B cell (primary cell): Measurements from ENCODE around the gene SLC44A3. TPM values are rescaled to one million over a fixed set of nuclear protein-coding genes. Genes with fewer than 3 reads are reported as not detected.

Source experiments
- ATAC-seq: fragments of 200-7000 bp; cut with Tn5 transposase; one replicate; pipeline ENCODE4 v1.10.0; 2021; ENCODE audit warnings: low read depth, mild to moderate bottlenecking, moderate number of reproducible peaks, moderate library complexity
- CTCF ChIA-PET: fragments of 350-600 bp; sonication (Branson Sonifier 250); formaldehyde crosslinking; loops from one replicate; lab custom pipeline; 2021; ENCODE audit warnings: antibody characterized with exemption, inconsistent platforms; lab: Charles Lee
- POLR2A ChIA-PET: fragments of 350-600 bp; sonication (Branson Sonifier 250); formaldehyde crosslinking; loops from one replicate; lab custom pipeline; 2021; ENCODE audit warnings: antibody characterized with exemption; lab: Charles Lee
- DNase-seq: peaks from one replicate; pipeline ENCODE4 v3.0.0; 2013
- H2AFZ ChIP-seq: 2 replicates; pipeline ENCODE4 v1.6.1; 2012; ENCODE audit warnings: mild to moderate bottlenecking, low read depth, low read length; ENCODE audit not compliant: insufficient read depth, poor library complexity, severe bottlenecking
- H3K27ac ChIP-seq, 2 donors: 1 replicate in 1 of 2; 2 replicates in 1 of 2; pipeline ENCODE4 v1.5.1; 2012 to 2013; ENCODE audit warnings: low read length in 2 of 2, mild to moderate bottlenecking in 2 of 2, moderate library complexity in 1 of 2
- H3K27me3 ChIP-seq, 4 experiments: fragments of 200-600 bp in 1 of 4; sonication (generic) in 1 of 4; replicated peaks in 1 of 4; 1 replicate in 2 of 4; 2 replicates in 2 of 4; pipeline versions ENCODE4 v1.6.1 to v1.7.0; 2013 to 2016; ENCODE audit warnings: low read length in 3 of 4, mild to moderate bottlenecking in 2 of 4, mixed read lengths in 1 of 4, moderate library complexity in 1 of 4; ENCODE audit not compliant: insufficient read depth in 4 of 4, control insufficient read depth in 3 of 4; ENCODE audit errors: control extremely low read depth in 1 of 4
- H3K36me3 ChIP-seq, 2 experiments: replicated peaks in 1 of 2; 1 replicate in 1 of 2; 2 replicates in 1 of 2; pipeline versions ENCODE4 v1.6.1 to v1.7.1; 2013; ENCODE audit warnings: low read length in 1 of 2; ENCODE audit not compliant: insufficient read depth in 2 of 2, control insufficient read depth in 1 of 2; ENCODE audit errors: control extremely low read depth in 1 of 2, extremely low read depth in 1 of 2
- H3K4me1 ChIP-seq, 2 donors: fragments of 200-600 bp in 1 of 2; sonication (generic) in 1 of 2; 1 replicate in 1 of 2; 2 replicates in 1 of 2; pipeline versions ENCODE4 v1.5.1 to v1.6.1; 2013 to 2017; ENCODE audit warnings: low read length in 2 of 2; ENCODE audit not compliant: control insufficient read depth in 2 of 2, insufficient read depth in 2 of 2
- H3K4me2 ChIP-seq: replicated peaks from 2 replicates; pipeline ENCODE3; 2012; ENCODE audit warnings: mild to moderate bottlenecking, low read depth, low read length; ENCODE audit not compliant: poor library complexity, severe bottlenecking
- H3K4me3 ChIP-seq, 5 experiments: fragments of 200-600 bp in 1 of 5; sonication (generic) in 1 of 5; 1 replicate in 3 of 5; 2 replicates in 2 of 5; pipeline versions ENCODE4 v1.5.1 to v1.7.0; 2011 to 2016; ENCODE audit warnings: low read length in 4 of 5, mild to moderate bottlenecking in 4 of 5, low read depth in 2 of 5, control low read depth in 1 of 5, moderate library complexity in 1 of 5; ENCODE audit not compliant: insufficient read depth in 1 of 5; ENCODE audit errors: control extremely low read depth in 1 of 5, extremely low read depth in 1 of 5
- H3K79me2 ChIP-seq: fragments of 200-600 bp; sonication (generic); one replicate; pipeline ENCODE4 v1.6.0; 2016; ENCODE audit warnings: low read length; ENCODE audit not compliant: control insufficient read depth, insufficient read depth
- H3K9ac ChIP-seq: fragments of 200-600 bp; sonication (generic); 2 replicates; pipeline ENCODE4 v1.6.1; 2017; ENCODE audit warnings: mild to moderate bottlenecking, low read length, moderate library complexity
- H3K9me3 ChIP-seq, 3 donors: one replicate each; pipeline versions ENCODE4 v1.6.1 to v1.7.1; 2013; ENCODE audit warnings: low read length in 2 of 3; ENCODE audit not compliant: control insufficient read depth in 2 of 3, insufficient read depth in 1 of 3; ENCODE audit errors: control extremely low read depth in 1 of 3
- H4K20me1 ChIP-seq: 2 replicates; pipeline ENCODE4 v1.6.0; 2012; ENCODE audit warnings: mild to moderate bottlenecking, low read length; ENCODE audit not compliant: insufficient read depth, control insufficient read depth, poor library complexity, severe bottlenecking
- H3K27ac Mint-ChIP-seq: one replicate; pipeline ENCODE4 v1.8.0; 2021; ENCODE audit warnings: mixed read lengths
- H3K27me3 Mint-ChIP-seq: one replicate; pipeline ENCODE4 v1.8.0; 2021; ENCODE audit warnings: mixed read lengths
- H3K4me1 Mint-ChIP-seq: one replicate; pipeline ENCODE4 v1.8.0; 2021; ENCODE audit warnings: mixed read lengths
- H3K4me3 Mint-ChIP-seq: one replicate; pipeline ENCODE4 v1.8.0; 2021; ENCODE audit warnings: mixed read lengths
- H3K9me3 Mint-ChIP-seq: one replicate; pipeline ENCODE4 v1.8.0; 2022; ENCODE audit warnings: mixed read lengths; ENCODE audit not compliant: insufficient read depth
- CTCF ChIP-seq: fragments of 200-600 bp; IDR thresholded peaks from one replicate; pipeline ENCODE4 v1.8.0; 2022; ENCODE audit warnings: antibody characterized with exemption, mild to moderate bottlenecking
- EZH2 ChIP-seq: IDR thresholded peaks from 2 replicates; pipeline ENCODE4 v1.6.1; 2012; ENCODE audit warnings: borderline replicate concordance, low read depth, mild to moderate bottlenecking, moderate library complexity, low read length; ENCODE audit not compliant: insufficient read depth, poor library complexity, severe bottlenecking
- WGBS: methylation state at CpG from one replicate; pipeline ENCODE4 v1.1.5; 2013; ENCODE audit warnings: missing lambda C conversion rate; ENCODE audit not compliant: insufficient coverage; 5-methylcytosine and 5-hydroxymethylcytosine counted together
- intact Hi-C: fragments of 100-400 bp; cut with micrococcal nuclease; formaldehyde crosslinking; loops from one replicate; pipeline ENCODE4 v1.10.0; 2022
- polyA plus RNA-seq: library from polyadenylated mRNA; depleted of rRNA; stranded (reverse); fragments of >200 nt; gene quantifications from 2 replicates; pipeline ENCODE4 v1.2.3, GENCODE V29; 2012
- total RNA-seq, 2 donors: library from RNA; stranded (reverse); fragments of 120-200 nt in 1 of 2; gene quantifications; 1 replicate in 1 of 2; 2 replicates in 1 of 2; pipeline versions ENCODE4 v1.2.3 to v1.2.4, GENCODE V29; 2013 to 2022

SLC44A3 gene
- total and polyA plus RNA-seq, 2 donors (not counting 1 experiment from before 2014, with no cell fraction given): not detected

- Histone ChIP-seq H3K9me3 (no peaks in the 10 kb centered on the region), H3K9ac (peak overlapping the region; percentile 70), H3K27me3 (peaks cover 0 to 30% (median 9%) of the 10 kb centered on the region in 4 experiments), H3K79me2 (no peaks in the 10 kb centered on the region), H3K27ac (peak overlapping the region in 1 of 2 donors; percentile 51), H3K4me1 (peaks cover 24 to 28% of the 10 kb centered on the region in 2 donors), H3K4me2 (peak overlapping the region; percentile 97), H4K20me1 (no peaks in the 10 kb centered on the region), H3K36me3 (no peaks in the 10 kb centered on the region), H3K4me3 (peak overlapping the region; percentile 56 to 67 (median 61)), H2AFZ (peak overlapping the region; percentile 90)
- peak overlapping the region; percentile 80 for H3K27ac Mint-ChIP-seq
- 2% methylated on average over 78 of the region's 78 CpGs for WGBS
- peak overlapping the region; percentile 95 for H3K4me3 Mint-ChIP-seq
- H3K27me3 Mint-ChIP-seq: peaks cover 27% of the 10 kb centered on the region
- H3K4me1 Mint-ChIP-seq: peaks cover 26% of the 10 kb centered on the region
- DNase-seq (peak; percentile 61), ATAC-seq (peak; percentile 6)
- no peaks in the 10 kb centered on the region for H3K9me3 Mint-ChIP-seq
- TF ChIP-seq EZH2: no peak
- no peak for TF ChIP-seq CTCF
- ChIA-PET POLR2A (no interaction called here), CTCF (interaction anchor here (1.0 to 3.4 kb wide), 3 partner anchors 72 to 119 kb away, joined by 3 to 17 read pairs (median 10); no protein-coding TSS in a partner anchor)
- intact Hi-C loops: loop anchor here (1.0 to 5.0 kb wide), 4 partner anchors 51 to 1579 kb away; partner anchors contain the start of gene DR1
These were observed 106.2 kb downstream of the SLC44A3 start for GRCh38 chr1:94926126-94926914.
